ENCODE measurements around the gene ZNF385A.

Gene ZNF385A

GRCh38 chr12:54415221-54415929, 30.8 kb upstream of the ZNF385A start:
- DNase-seq, result no peak

GRCh38 chr12:54413284-54414190, 29.0 kb upstream of the ZNF385A start:
- no peak for DNase-seq

GRCh38 chr12:54412786-54413185, 28.3 kb upstream of the ZNF385A start:
- DNase-seq, result no peak

GRCh38 chr12:54412348-54412747, 27.8 kb upstream of the ZNF385A start:
- DNase-seq, result no peak

GRCh38 chr12:54411391-54412241, 27.1 kb upstream of the ZNF385A start:
- DNase-seq, result no peak

- DNase-seq, result no peak
These were observed 24.7 kb upstream of the ZNF385A start for GRCh38 chr12:54409267-54409666.

GRCh38 chr12:54407183-54407905, 22.8 kb upstream of the ZNF385A start:
- DNase-seq, result no peak

GRCh38 chr12:54405573-54405972, 21.0 kb upstream of the ZNF385A start:
- no peak for DNase-seq

- no peak for DNase-seq
These were observed 20.6 kb upstream of the ZNF385A start for GRCh38 chr12:54405106-54405505.

GRCh38 chr12:54404061-54405004, 19.8 kb upstream of the ZNF385A start:
- DNase-seq, result peak; percentile 22

- DNase-seq, result no peak
These were observed 16.6 kb upstream of the ZNF385A start for GRCh38 chr12:54401119-54401518.

GRCh38 chr12:54398995-54399793, 14.7 kb upstream of the ZNF385A start:
- peak; percentile 46 for DNase-seq

- no peak for DNase-seq
These were observed 13.7 kb upstream of the ZNF385A start for GRCh38 chr12:54398218-54398617.

- DNase-seq, result no peak
These were observed 12.6 kb upstream of the ZNF385A start for GRCh38 chr12:54397157-54397556.

GRCh38 chr12:54395545-54395944, 11.0 kb upstream of the ZNF385A start:
- DNase-seq, result no peak

GRCh38 chr12:54394986-54395385, 10.5 kb upstream of the ZNF385A start:
- no peak for DNase-seq

- DNase-seq, result peak; percentile 9
These were observed 9.8 kb upstream of the ZNF385A start for GRCh38 chr12:54394281-54394719.

- DNase-seq, result no peak
These were observed 9.2 kb upstream of the ZNF385A start for GRCh38 chr12:54393743-54394142.

- no peak for DNase-seq
These were observed 8.7 kb upstream of the ZNF385A start for GRCh38 chr12:54393207-54393609.

- no peak for DNase-seq
These were observed 8.1 kb upstream of the ZNF385A start for GRCh38 chr12:54392485-54393206.

Measured in NCI-H1105 treated with DMSO at 0.1 percent for 48 hours (cell line).